Suprapubic skin (tissue), 4 donors: ENCODE measurements around the gene FOLR2.

Source experiments
- POLR2A ChIP-seq, 2 donors: fragments of 450-650 bp; IDR thresholded peaks; one replicate each; pipeline ENCODE4 v1.6.1; 2017; ENCODE audit warnings: antibody characterized with exemption in 2 of 2, mild to moderate bottlenecking in 2 of 2, moderate library complexity in 2 of 2
- POLR2AphosphoS5 ChIP-seq, 3 donors: sonication (generic); formaldehyde crosslinking; IDR thresholded peaks; one replicate each; pipeline ENCODE4 v1.6.1; 2017; ENCODE audit warnings: antibody characterized with exemption in 3 of 3
- TF ChIP-seq, protein P1 (sequence below), 2 donors: fragments of 200-600 bp in 1 of 2; fragments of 450-650 bp in 1 of 2; sonication (generic) in 1 of 2; IDR thresholded peaks; one replicate each; pipeline ENCODE4 v1.5.1; 2016 to 2019; ENCODE audit warnings: antibody characterized with exemption in 2 of 2, mild to moderate bottlenecking in 1 of 2, moderate library complexity in 1 of 2

- TF ChIP-seq, protein P1, sequence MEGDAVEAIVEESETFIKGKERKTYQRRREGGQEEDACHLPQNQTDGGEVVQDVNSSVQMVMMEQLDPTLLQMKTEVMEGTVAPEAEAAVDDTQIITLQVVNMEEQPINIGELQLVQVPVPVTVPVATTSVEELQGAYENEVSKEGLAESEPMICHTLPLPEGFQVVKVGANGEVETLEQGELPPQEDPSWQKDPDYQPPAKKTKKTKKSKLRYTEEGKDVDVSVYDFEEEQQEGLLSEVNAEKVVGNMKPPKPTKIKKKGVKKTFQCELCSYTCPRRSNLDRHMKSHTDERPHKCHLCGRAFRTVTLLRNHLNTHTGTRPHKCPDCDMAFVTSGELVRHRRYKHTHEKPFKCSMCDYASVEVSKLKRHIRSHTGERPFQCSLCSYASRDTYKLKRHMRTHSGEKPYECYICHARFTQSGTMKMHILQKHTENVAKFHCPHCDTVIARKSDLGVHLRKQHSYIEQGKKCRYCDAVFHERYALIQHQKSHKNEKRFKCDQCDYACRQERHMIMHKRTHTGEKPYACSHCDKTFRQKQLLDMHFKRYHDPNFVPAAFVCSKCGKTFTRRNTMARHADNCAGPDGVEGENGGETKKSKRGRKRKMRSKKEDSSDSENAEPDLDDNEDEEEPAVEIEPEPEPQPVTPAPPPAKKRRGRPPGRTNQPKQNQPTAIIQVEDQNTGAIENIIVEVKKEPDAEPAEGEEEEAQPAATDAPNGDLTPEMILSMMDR (IDR thresholded peaks at IDR 0.05), result no peak
- no peak for TF ChIP-seq POLR2A (IDR thresholded peaks at IDR 0.05)
- TF ChIP-seq POLR2AphosphoS5 (IDR thresholded peaks at IDR 0.05), result no peak
Observed at GRCh38 chr11:72236083-72236697, 19.6 kb downstream of the FOLR2 start.
